RWPE1 (cell line): Measurements from ENCODE around the gene LRRFIP1.
"Not testable (repeated sequence)": the region's sequence is repeated elsewhere in the genome, so short reads cannot be mapped to it uniquely, and the experiment has no call there.

ENCODE experiments used
- CTCF ChIA-PET: fragments of 350-600 bp; sonication (Branson Sonifier 250); formaldehyde crosslinking; extraction: SDS; loops from one replicate; lab custom pipeline; 2021; lab: Yijun Ruan, JAX
- POLR2A ChIA-PET: fragments of 400-600 bp; formaldehyde crosslinking; extraction: SDS; loops from one replicate; lab custom pipeline; 2020; ENCODE audit warnings: antibody characterized with exemption; ENCODE audit not compliant: low non-redundant PET; lab: Yijun Ruan, JAX
- DNase-seq: peaks from one replicate; pipeline ENCODE4 v3.0.0; 2012; ENCODE audit warnings: low spot score
- H3K27ac ChIP-seq: fragments of 450-650 bp; 2 replicates; pipeline ENCODE4 v1.5.1; 2017
- CTCF ChIP-seq: fragments of 450-650 bp; conservative IDR thresholded peaks from 2 replicates; pipeline ENCODE4 v1.5.1; 2017; ENCODE audit warnings: low read depth, mild to moderate bottlenecking

LRRFIP1 gene

GRCh38 chr2:237759176-237759575 lies 131.8 kb downstream of the LRRFIP1 start:
- TF ChIP-seq CTCF, result no peak
- ChIA-PET POLR2A (no interaction called here), CTCF (interaction anchor here (0.8 kb wide), 1 partner anchor 608 kb away, joined by 6 read pairs; no protein-coding TSS in a partner anchor)
- DNase-seq, result no peak
- no peak overlapping the region for H3K27ac ChIP-seq

- DNase-seq, result no peak
- POLR2A ChIA-PET, result no interaction called here
- no peak for TF ChIP-seq CTCF
- H3K27ac ChIP-seq, result no peak overlapping the region
- CTCF ChIA-PET, result interaction anchor here (0.6 to 0.7 kb wide), 2 partner anchors 28 to 1089 kb away, joined by 3 read pairs; no protein-coding TSS in a partner anchor
Observed at GRCh38 chr2:237760506-237761502, 133.4 kb downstream of the LRRFIP1 start.

- H3K27ac ChIP-seq, DNase-seq, POLR2A ChIA-PET: not testable (repeated sequence)
- CTCF ChIA-PET, result interaction anchor here (0.6 kb wide), 1 partner anchor 31 kb away, joined by 3 read pairs; no protein-coding TSS in a partner anchor
Observed at GRCh38 chr2:237762291-237763182, 135.2 kb downstream of the LRRFIP1 start.

- POLR2A ChIA-PET, result no interaction called here
- no peak for TF ChIP-seq CTCF
Observed at GRCh38 chr2:237763812-237764211, 136.4 kb downstream of the LRRFIP1 start.

GRCh38 chr2:237765122-237765521 lies 137.7 kb downstream of the LRRFIP1 start:
- POLR2A ChIA-PET, H3K27ac ChIP-seq, DNase-seq: not testable (repeated sequence)
- CTCF ChIA-PET, result interaction anchor here (0.6 to 0.7 kb wide), 4 partner anchors 12 to 1698 kb away, joined by 3 to 4 read pairs (median 4); no protein-coding TSS in a partner anchor

More at GRCh38 chr2:237763812-237764211, 136.4 kb downstream of the LRRFIP1 start:
- CTCF ChIA-PET, result no interaction called here
- no peak for DNase-seq
- no peak overlapping the region for H3K27ac ChIP-seq

- no peak for DNase-seq
- H3K27ac ChIP-seq, result no peak overlapping the region
- ChIA-PET POLR2A (no interaction called here), CTCF (interaction anchor here (0.6 to 1.2 kb wide), 5 partner anchors 9 to 1699 kb away, joined by 3 to 5 read pairs (median 4); no protein-coding TSS in a partner anchor)
- TF ChIP-seq CTCF, result no peak
Observed at GRCh38 chr2:237765875-237766274, 138.5 kb downstream of the LRRFIP1 start.

GRCh38 chr2:237766340-237766739 lies 139.0 kb downstream of the LRRFIP1 start:
- no peak for DNase-seq
- ChIA-PET POLR2A (no interaction called here), CTCF (interaction anchor here (0.5 to 1.2 kb wide), 4 partner anchors 8 to 1024 kb away, joined by 3 to 5 read pairs (median 4); no protein-coding TSS in a partner anchor)
- no peak overlapping the region for H3K27ac ChIP-seq
- no peak for TF ChIP-seq CTCF
